Esophagus muscularis mucosa (tissue), 4 donors: ENCODE data around the gene ZNF445. TPM values are rescaled to one million over a fixed set of nuclear protein-coding genes. Genes with fewer than 3 reads are reported as not detected.
"Not testable (repeated sequence)": the region's sequence is repeated elsewhere in the genome, so short reads cannot be mapped to it uniquely, and the experiment has no call there.

Experiments
- DNase-seq: peaks from one replicate; pipeline ENCODE4 v3.0.0-alpha.2; 2017; ENCODE audit errors: extremely low spot score
- H3K27ac ChIP-seq, 4 donors: fragments of 200-600 bp; sonication (generic); replicated peaks in 1 of 4; 1 replicate in 3 of 4; 2 replicates in 1 of 4; pipeline ENCODE4 v1.5.1; 2016 to 2019; ENCODE audit warnings: mild to moderate bottlenecking in 1 of 4
- H3K27me3 ChIP-seq, 4 donors: fragments of 200-600 bp; sonication (generic); one replicate each; pipeline versions ENCODE4 v1.5.1 to v1.6.0; 2016 to 2019
- H3K36me3 ChIP-seq, 4 donors: fragments of 200-600 bp; sonication (generic); one replicate each; pipeline ENCODE4 v1.5.1; 2016 to 2019
- H3K4me1 ChIP-seq, 4 donors: fragments of 200-600 bp; sonication (generic); one replicate each; pipeline ENCODE4 v1.5.1; 2016 to 2019
- H3K4me3 ChIP-seq, 4 donors: fragments of 200-600 bp; sonication (generic); 1 replicate in 2 of 4; 2 replicates in 2 of 4; pipeline ENCODE4 v1.5.1; 2016 to 2019; ENCODE audit warnings: mild to moderate bottlenecking in 4 of 4, moderate library complexity in 1 of 4
- H3K9me3 ChIP-seq, 4 donors: fragments of 200-600 bp; sonication (generic); 1 replicate in 3 of 4; 2 replicates in 1 of 4; pipeline ENCODE4 v1.5.1; 2016 to 2019
- EP300 ChIP-seq: sonication (generic); formaldehyde crosslinking; IDR thresholded peaks from one replicate; pipeline ENCODE4 v1.6.1; 2017; ENCODE audit warnings: antibody characterized with exemption
- POLR2A ChIP-seq: fragments of 450-650 bp; IDR thresholded peaks from one replicate; pipeline ENCODE4 v1.6.1; 2017; ENCODE audit warnings: antibody characterized with exemption, moderate library complexity, mild to moderate bottlenecking, low read depth
- POLR2AphosphoS5 ChIP-seq, 2 donors: sonication (generic); formaldehyde crosslinking; IDR thresholded peaks; one replicate each; pipeline ENCODE4 v1.6.1; 2017; ENCODE audit warnings: antibody characterized with exemption in 2 of 2
- WGBS: methylation state at CpG from one replicate; pipeline ENCODE4 v1.1.5; 2018; 5-methylcytosine and 5-hydroxymethylcytosine counted together
- intact Hi-C: fragments of 100-400 bp; cut with DNase I; formaldehyde crosslinking; loops from one replicate; pipeline ENCODE4 v1.15.1; 2023
- total RNA-seq, 4 donors: library from RNA; depleted of rRNA; stranded (reverse); fragments of >200 nt; gene quantifications; one replicate each; pipeline versions ENCODE4 v1.1.0 to v1.2.1, GENCODE V29; 2016
- TF ChIP-seq, protein P1 (sequence below), 3 experiments: fragments of 200-600 bp in 2 of 3; fragments of 450-650 bp in 1 of 3; sonication (generic) in 2 of 3; IDR thresholded peaks; one replicate each; pipeline ENCODE4 v1.5.1; 2017 to 2019; ENCODE audit warnings: antibody characterized with exemption in 3 of 3, mild to moderate bottlenecking in 2 of 3, moderate library complexity in 1 of 3

The ZNF445 gene
- total RNA-seq, 4 donors from 2014 or later: 6.5 to 11.9 (median 10.1) TPM

GRCh38 chr3:44409640-44410410 lies 67.6 kb downstream of the ZNF445 start:
- peaks cover 0 to 20% (median 8%) of the 10 kb centered on the region in 4 donors for H3K36me3 ChIP-seq
- H3K4me3 ChIP-seq: no peak overlapping the region
- H3K9me3 ChIP-seq: no peaks in the 10 kb centered on the region
- no peak for TF ChIP-seq POLR2AphosphoS5 (IDR thresholded peaks at IDR 0.05)
- TF ChIP-seq, protein P1, sequence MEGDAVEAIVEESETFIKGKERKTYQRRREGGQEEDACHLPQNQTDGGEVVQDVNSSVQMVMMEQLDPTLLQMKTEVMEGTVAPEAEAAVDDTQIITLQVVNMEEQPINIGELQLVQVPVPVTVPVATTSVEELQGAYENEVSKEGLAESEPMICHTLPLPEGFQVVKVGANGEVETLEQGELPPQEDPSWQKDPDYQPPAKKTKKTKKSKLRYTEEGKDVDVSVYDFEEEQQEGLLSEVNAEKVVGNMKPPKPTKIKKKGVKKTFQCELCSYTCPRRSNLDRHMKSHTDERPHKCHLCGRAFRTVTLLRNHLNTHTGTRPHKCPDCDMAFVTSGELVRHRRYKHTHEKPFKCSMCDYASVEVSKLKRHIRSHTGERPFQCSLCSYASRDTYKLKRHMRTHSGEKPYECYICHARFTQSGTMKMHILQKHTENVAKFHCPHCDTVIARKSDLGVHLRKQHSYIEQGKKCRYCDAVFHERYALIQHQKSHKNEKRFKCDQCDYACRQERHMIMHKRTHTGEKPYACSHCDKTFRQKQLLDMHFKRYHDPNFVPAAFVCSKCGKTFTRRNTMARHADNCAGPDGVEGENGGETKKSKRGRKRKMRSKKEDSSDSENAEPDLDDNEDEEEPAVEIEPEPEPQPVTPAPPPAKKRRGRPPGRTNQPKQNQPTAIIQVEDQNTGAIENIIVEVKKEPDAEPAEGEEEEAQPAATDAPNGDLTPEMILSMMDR (IDR thresholded peaks at IDR 0.05): no peak
- TF ChIP-seq EP300: no peak
- no peak for TF ChIP-seq POLR2A
- no peaks in the 10 kb centered on the region for H3K4me1 ChIP-seq
- no peaks in the 10 kb centered on the region for H3K27me3 ChIP-seq
- intact Hi-C loops: no loop called here
- 67% methylated on average over 3 of the region's 4 CpGs for WGBS
- no peak overlapping the region for H3K27ac ChIP-seq
- no peak for DNase-seq

DNA sequence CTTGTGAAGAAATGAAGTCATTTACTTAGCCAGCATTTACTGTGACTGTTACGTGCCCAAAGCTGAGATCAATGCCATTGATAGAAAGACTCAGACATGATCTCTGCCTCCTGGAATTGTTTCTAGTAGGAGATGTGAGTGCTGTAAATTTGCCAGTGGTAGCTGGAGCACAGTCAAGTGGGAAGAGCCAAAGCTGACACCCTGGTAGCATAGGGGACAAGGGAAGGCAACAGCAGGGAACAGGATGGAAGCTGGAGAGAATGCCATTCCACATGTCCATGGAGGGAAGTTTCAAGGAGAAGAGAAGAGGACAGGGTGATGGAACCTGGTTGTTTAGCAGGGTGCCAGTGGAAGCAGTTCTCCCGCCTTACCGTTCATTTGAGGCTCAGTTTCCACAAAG lies 74.9 kb downstream of the ZNF445 start:
- no peak for DNase-seq
- no peak overlapping the region for H3K4me3 ChIP-seq
- H3K9me3 ChIP-seq: no peaks in the 10 kb centered on the region
- H3K36me3 ChIP-seq: peaks cover 4 to 53% (median 10%) of the 10 kb centered on the region in 4 donors
- no peak overlapping the region for H3K27ac ChIP-seq
- H3K4me1 ChIP-seq: no peaks in the 10 kb centered on the region
- no peak for TF ChIP-seq POLR2A
- no peak for TF ChIP-seq POLR2AphosphoS5 (IDR thresholded peaks at IDR 0.05)
- TF ChIP-seq, protein P1 (IDR thresholded peaks at IDR 0.05): no peak
- TF ChIP-seq EP300: no peak
- no peaks in the 10 kb centered on the region for H3K27me3 ChIP-seq
- 94% methylated on average over 3 of the region's 3 CpGs for WGBS
- intact Hi-C loops: no loop called here

- no peak overlapping the region for H3K27ac ChIP-seq
- TF ChIP-seq, protein P1 (IDR thresholded peaks at IDR 0.05): no peak
- no peak for TF ChIP-seq EP300
- TF ChIP-seq POLR2AphosphoS5 (IDR thresholded peaks at IDR 0.05): no peak
- TF ChIP-seq POLR2A: no peak
- no peaks in the 10 kb centered on the region for H3K9me3 ChIP-seq
- 69% methylated on average over 2 of the region's 2 CpGs for WGBS
- H3K27me3 ChIP-seq: no peaks in the 10 kb centered on the region
- H3K36me3 ChIP-seq: peaks cover 4 to 59% (median 14%) of the 10 kb centered on the region in 4 donors
- intact Hi-C loops: no loop called here
- DNase-seq: no peak
- H3K4me1 ChIP-seq: no peaks in the 10 kb centered on the region
- H3K4me3 ChIP-seq: no peak overlapping the region
Observed at GRCh38 chr3:44400771-44401170, 76.7 kb downstream of the ZNF445 start.

DNA sequence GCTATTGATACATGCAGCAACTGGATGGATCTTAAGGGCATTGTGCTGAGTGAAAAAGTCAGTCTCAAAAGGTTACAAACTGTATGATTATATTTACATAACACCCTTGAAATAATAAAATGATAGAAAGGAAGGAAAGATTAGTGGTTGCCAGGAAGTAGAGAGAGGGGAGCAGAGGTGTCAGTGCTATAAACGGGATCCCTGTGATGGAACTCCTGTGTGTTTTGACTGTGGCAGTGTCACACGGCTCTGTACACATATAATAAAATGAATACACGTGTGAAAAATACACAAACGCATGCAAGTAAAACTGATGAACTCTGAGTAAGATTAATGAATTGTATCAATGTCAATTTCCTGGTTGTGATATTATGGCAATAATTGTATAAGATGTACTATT lies 78.6 kb downstream of the ZNF445 start:
- no peaks in the 10 kb centered on the region for H3K27me3 ChIP-seq
- H3K9me3 ChIP-seq: no peaks in the 10 kb centered on the region
- 57% methylated on average over 4 of the region's 4 CpGs for WGBS
- no peak overlapping the region for H3K27ac ChIP-seq
- H3K4me3 ChIP-seq: no peak overlapping the region
- intact Hi-C loops: loop anchor here (10.0 kb wide), 1 partner anchor 74 kb away; no protein-coding TSS in a partner anchor
- TF ChIP-seq EP300 (no peak), POLR2A (no peak), POLR2AphosphoS5 (IDR thresholded peaks at IDR 0.05) (no peak)
- TF ChIP-seq, protein P1 (IDR thresholded peaks at IDR 0.05): no peak
- H3K36me3 ChIP-seq: peaks cover 4 to 56% (median 15%) of the 10 kb centered on the region in 4 donors
- DNase-seq: no peak
- H3K4me1 ChIP-seq: no peaks in the 10 kb centered on the region

DNA sequence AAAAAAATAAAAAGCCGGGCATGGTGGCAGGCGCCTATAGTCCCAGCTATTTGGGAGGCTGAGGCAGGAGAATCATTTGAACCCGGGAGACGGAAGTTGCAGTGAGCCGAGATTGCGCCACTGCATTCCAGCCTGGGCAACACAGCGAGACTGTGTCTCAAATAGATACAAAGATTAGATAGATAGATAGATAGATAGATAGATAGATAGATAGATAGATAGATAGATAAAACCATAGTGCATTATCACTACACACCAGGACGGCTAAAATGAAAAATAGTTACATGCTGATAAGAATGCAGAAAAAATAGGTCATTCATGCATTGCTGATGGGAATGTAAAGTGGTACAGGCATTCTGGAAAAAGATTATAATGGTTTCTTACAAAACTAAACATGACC lies 79.2 kb downstream of the ZNF445 start:
- not testable (repeated sequence) for DNase-seq, H3K9me3 ChIP-seq, H3K27ac ChIP-seq, H3K4me1 ChIP-seq, H3K4me3 ChIP-seq, H3K27me3 ChIP-seq
- intact Hi-C loops: loop anchor here (10.0 kb wide), 1 partner anchor 73 kb away; no protein-coding TSS in a partner anchor
- WGBS: 93% methylated on average over 8 of the region's 8 CpGs
- H3K36me3 ChIP-seq: peaks cover 4 to 56% (median 16%) of the 10 kb centered on the region in 4 donors
